Measurements from ENCODE around the gene RELL2. TPM values are rescaled to one million over a fixed set of nuclear protein-coding genes. Genes with fewer than 3 reads are reported as not detected.

Gene RELL2
- polyA plus RNA-seq, 1 experiment: 3.0 TPM

DNA sequence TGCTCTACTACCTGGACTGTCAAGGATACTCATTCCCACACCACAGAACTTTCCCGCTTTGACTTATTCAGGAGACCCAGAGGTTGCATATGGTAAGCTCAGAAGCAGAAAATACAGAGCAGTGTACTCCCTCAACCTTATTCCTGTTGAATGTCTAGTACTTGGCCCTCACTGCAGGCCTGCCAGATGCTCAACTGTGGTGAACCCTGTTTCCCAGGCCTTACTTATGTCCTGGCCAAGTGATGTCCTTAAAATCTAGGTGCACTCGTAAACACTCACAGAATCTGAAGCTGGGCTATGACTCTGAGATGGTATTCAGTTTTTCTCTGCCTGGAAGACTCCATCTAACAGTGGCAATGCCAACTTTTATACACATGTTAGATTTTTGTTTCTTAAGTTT lies 39.0 kb upstream of the RELL2 start:
- TF ChIP-seq, protein P1, sequence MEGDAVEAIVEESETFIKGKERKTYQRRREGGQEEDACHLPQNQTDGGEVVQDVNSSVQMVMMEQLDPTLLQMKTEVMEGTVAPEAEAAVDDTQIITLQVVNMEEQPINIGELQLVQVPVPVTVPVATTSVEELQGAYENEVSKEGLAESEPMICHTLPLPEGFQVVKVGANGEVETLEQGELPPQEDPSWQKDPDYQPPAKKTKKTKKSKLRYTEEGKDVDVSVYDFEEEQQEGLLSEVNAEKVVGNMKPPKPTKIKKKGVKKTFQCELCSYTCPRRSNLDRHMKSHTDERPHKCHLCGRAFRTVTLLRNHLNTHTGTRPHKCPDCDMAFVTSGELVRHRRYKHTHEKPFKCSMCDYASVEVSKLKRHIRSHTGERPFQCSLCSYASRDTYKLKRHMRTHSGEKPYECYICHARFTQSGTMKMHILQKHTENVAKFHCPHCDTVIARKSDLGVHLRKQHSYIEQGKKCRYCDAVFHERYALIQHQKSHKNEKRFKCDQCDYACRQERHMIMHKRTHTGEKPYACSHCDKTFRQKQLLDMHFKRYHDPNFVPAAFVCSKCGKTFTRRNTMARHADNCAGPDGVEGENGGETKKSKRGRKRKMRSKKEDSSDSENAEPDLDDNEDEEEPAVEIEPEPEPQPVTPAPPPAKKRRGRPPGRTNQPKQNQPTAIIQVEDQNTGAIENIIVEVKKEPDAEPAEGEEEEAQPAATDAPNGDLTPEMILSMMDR (IDR thresholded peaks at IDR 0.05; ENCODE audit: low read depth, low read length): no peak
- ChIA-PET CTCF (interaction anchor here (0.9 to 3.1 kb wide), 5 partner anchors 21 to 227 kb away, joined by 3 to 40 read pairs (median 7); partner anchors contain the start of genes DIAPH1 and PCDHGB3), POLR2A (interaction anchor here (1.0 kb wide), 1 partner anchor 38 kb away, joined by 3 read pairs; no protein-coding TSS in a partner anchor)
- Histone ChIP-seq H3K27ac (ENCODE audit: low read depth, low read length) (no peak overlapping the region), H3K9me3 (ENCODE audit: control insufficient read depth, insufficient read depth, low read length) (no peaks in the 10 kb centered on the region), H3K27me3 (ENCODE audit: control insufficient read depth, insufficient read depth, low read length) (no peaks in the 10 kb centered on the region), H3K4me3 (ENCODE audit: low read depth, low read length) (no peak overlapping the region)
- no peak for DNase-seq (ENCODE audit: low read depth, low spot score)

GRCh38 chr5:141598391-141599345 lies 38.1 kb upstream of the RELL2 start:
- DNase-seq (ENCODE audit: low read depth, low spot score): no peak
- ChIA-PET POLR2A (no interaction called here), CTCF (interaction anchor here (0.6 to 3.1 kb wide), 8 partner anchors 18 to 228 kb away, joined by 3 to 40 read pairs (median 5); partner anchors contain the start of genes DIAPH1 and PCDHGB3)
- Histone ChIP-seq H3K27me3 (ENCODE audit: control insufficient read depth, insufficient read depth, low read length) (no peaks in the 10 kb centered on the region), H3K27ac (ENCODE audit: low read depth, low read length) (no peak overlapping the region), H3K9me3 (ENCODE audit: control insufficient read depth, insufficient read depth, low read length) (no peaks in the 10 kb centered on the region), H3K4me3 (ENCODE audit: low read depth, low read length) (no peak overlapping the region)
- TF ChIP-seq, protein P1 (IDR thresholded peaks at IDR 0.05; ENCODE audit: low read depth, low read length): no peak

GRCh38 chr5:141602606-141603005 lies 34.2 kb upstream of the RELL2 start:
- Histone ChIP-seq H3K4me3 (ENCODE audit: low read depth, low read length) (no peak overlapping the region), H3K27me3 (ENCODE audit: control insufficient read depth, insufficient read depth, low read length) (no peaks in the 10 kb centered on the region), H3K9me3 (ENCODE audit: control insufficient read depth, insufficient read depth, low read length) (no peaks in the 10 kb centered on the region), H3K27ac (ENCODE audit: low read depth, low read length) (no peak overlapping the region)
- TF ChIP-seq, protein P1 (IDR thresholded peaks at IDR 0.05; ENCODE audit: low read depth, low read length): no peak
- DNase-seq (ENCODE audit: low read depth, low spot score): no peak
- CTCF ChIA-PET: interaction anchor here (3.2 to 5.0 kb wide), 2 partner anchors 10 to 16 kb away, joined by 27 to 79 read pairs; partner anchors contain the start of gene DIAPH1
- POLR2A ChIA-PET: no interaction called here

GRCh38 chr5:141603923-141604717 lies 32.7 kb upstream of the RELL2 start:
- H3K9me3 ChIP-seq (ENCODE audit: control insufficient read depth, insufficient read depth, low read length): no peaks in the 10 kb centered on the region
- POLR2A ChIA-PET: interaction anchor here (0.7 to 1.1 kb wide), 2 partner anchors 15 to 33 kb away, joined by 3 to 6 read pairs; partner anchors contain the start of genes DIAPH1, HDAC3 and RELL2
- peak; percentile 57 for DNase-seq (ENCODE audit: low read depth, low spot score)
- H3K27me3 ChIP-seq (ENCODE audit: control insufficient read depth, insufficient read depth, low read length): no peaks in the 10 kb centered on the region
- no peak overlapping the region for H3K4me3 ChIP-seq (ENCODE audit: low read depth, low read length)
- TF ChIP-seq, protein P1 (IDR thresholded peaks at IDR 0.05; ENCODE audit: low read depth, low read length): no peak
- CTCF ChIA-PET: interaction anchor here (1.0 to 5.0 kb wide), 4 partner anchors 11 to 40 kb away, joined by 3 to 79 read pairs (median 16); partner anchors contain the start of gene DIAPH1
- no peak overlapping the region for H3K27ac ChIP-seq (ENCODE audit: low read depth, low read length)
